KMS-11 (cell line): ENCODE results near the gene ACTL6A.

Source experiments
- H2AFZ ChIP-seq: fragments of 200-600 bp; sonication (generic); 2 replicates; pipeline ENCODE4 v1.6.1; 2016; ENCODE audit warnings: antibody characterized with exemption, mixed run types, low read depth
- H3K27ac ChIP-seq: fragments of 200-600 bp; sonication (generic); 2 replicates; pipeline ENCODE4 v1.6.1; 2016; ENCODE audit warnings: mild to moderate bottlenecking, mixed run types
- H3K27me3 ChIP-seq: fragments of 200-600 bp; sonication (generic); 2 replicates; pipeline ENCODE4 v1.6.1; 2017; ENCODE audit warnings: mild to moderate bottlenecking, low read depth, mixed run types, moderate library complexity; ENCODE audit not compliant: insufficient read depth
- H3K36me3 ChIP-seq: fragments of 200-600 bp; sonication (generic); 2 replicates; pipeline ENCODE4 v1.6.1; 2017; ENCODE audit warnings: mild to moderate bottlenecking, mixed run types; ENCODE audit not compliant: insufficient read depth
- H3K4me1 ChIP-seq: fragments of 200-600 bp; sonication (generic); 2 replicates; pipeline ENCODE4 v1.6.1; 2016; ENCODE audit warnings: mild to moderate bottlenecking, low read depth, mixed run types; ENCODE audit not compliant: poor library complexity, severe bottlenecking
- H3K4me2 ChIP-seq: fragments of 200-600 bp; sonication (generic); 2 replicates; pipeline ENCODE4 v1.7.0; 2016; ENCODE audit warnings: mild to moderate bottlenecking, mixed run types
- H3K4me3 ChIP-seq: fragments of 200-600 bp; sonication (generic); IDR thresholded peaks from 2 replicates; pipeline ENCODE4 v1.6.1; 2017; ENCODE audit warnings: low read depth, low read length, mixed read lengths; ENCODE audit not compliant: insufficient read depth
- H3K79me2 ChIP-seq: fragments of 200-600 bp; sonication (generic); 2 replicates; pipeline ENCODE4 v1.6.1; 2016; ENCODE audit warnings: low read depth, mixed run types; ENCODE audit not compliant: insufficient read depth
- H3K9ac ChIP-seq: fragments of 200-600 bp; sonication (generic); 2 replicates; pipeline ENCODE4 v1.6.1; 2016; ENCODE audit warnings: mild to moderate bottlenecking, mixed run types
- H4K20me1 ChIP-seq: fragments of 200-600 bp; sonication (generic); 2 replicates; pipeline ENCODE4 v1.6.1; 2016; ENCODE audit warnings: mild to moderate bottlenecking, mixed run types; ENCODE audit not compliant: insufficient read depth
- CTCF ChIP-seq: fragments of 200-600 bp; sonication (generic); conservative IDR thresholded peaks from 2 replicates; pipeline ENCODE4 v1.6.1; 2017; ENCODE audit warnings: low read depth, mild to moderate bottlenecking, antibody characterized with exemption, low read length, moderate library complexity, mixed read lengths

Gene ACTL6A

GRCh38 chr3:179630753-179631451, 68.2 kb downstream of the ACTL6A start:
- Histone ChIP-seq H3K4me2 (no peak overlapping the region), H4K20me1 (no peaks in the 10 kb centered on the region), H3K79me2 (no peaks in the 10 kb centered on the region), H3K9ac (no peak overlapping the region), H3K36me3 (no peaks in the 10 kb centered on the region), H2AFZ (no peak overlapping the region), H3K4me3 (no peak overlapping the region), H3K27me3 (no peaks in the 10 kb centered on the region), H3K4me1 (no peaks in the 10 kb centered on the region), H3K27ac (no peak overlapping the region)
- no peak for TF ChIP-seq CTCF
